Measurements from ENCODE around the gene CACNA1F.
"Not testable (repeated sequence)": the region's sequence is repeated elsewhere in the genome, so short reads cannot be mapped to it uniquely, and the experiment has no call there.

Gene CACNA1F

DNA sequence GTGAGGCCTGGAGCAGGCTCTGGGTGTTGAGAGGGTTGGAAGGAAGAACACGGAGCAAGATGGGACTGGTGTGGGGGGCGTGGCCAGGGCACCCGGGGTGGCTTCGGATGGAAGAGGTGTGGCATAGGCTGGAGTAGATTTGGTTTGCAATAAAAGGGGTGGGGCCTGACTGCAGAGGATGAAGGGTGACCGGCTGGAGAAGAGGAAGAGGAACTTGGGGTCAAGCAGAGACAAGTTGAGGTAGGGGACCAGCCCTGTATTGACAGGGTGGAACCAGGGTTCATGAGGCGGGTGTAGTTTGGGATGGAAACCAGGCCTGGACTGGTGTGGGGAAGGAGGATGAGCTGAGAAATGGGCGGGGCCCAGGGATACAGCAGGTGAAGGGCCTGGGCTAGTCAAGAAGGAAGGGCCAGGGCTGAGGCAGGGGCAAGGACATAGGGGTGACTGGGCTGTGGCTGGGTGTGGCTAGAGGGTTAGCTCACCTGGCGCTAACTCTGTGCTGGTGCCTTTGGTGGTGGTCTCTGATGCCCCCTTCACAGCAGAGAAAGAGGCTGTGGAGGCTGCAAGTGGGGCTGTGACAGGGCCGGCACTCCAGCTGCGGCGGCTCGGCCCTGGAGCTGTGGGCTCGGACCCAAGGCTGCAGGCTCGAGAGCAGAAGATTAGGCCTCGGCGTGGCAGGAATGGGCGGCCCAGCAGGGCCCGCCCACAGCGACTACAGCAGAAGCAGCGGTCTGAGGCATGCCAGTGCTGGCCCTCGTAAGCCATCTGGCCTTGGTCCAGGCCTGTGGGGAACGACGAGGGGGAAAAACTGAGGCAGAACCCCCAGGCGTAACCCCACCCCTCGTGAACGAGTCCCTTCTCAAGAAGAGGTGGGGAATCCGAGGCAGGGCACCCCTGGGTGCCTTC, 56.5 kb downstream of the CACNA1F start:
- H3K4me3 ChIP-seq (ENCODE audit: low read depth, low read length), result no peak overlapping the region
- DNase-seq (ENCODE audit: low read depth), result no peak
- in situ Hi-C loops (cut with HindIII; ENCODE audit: low sequenced_read_pairs), result no loop called here
- TF ChIP-seq, protein P1, sequence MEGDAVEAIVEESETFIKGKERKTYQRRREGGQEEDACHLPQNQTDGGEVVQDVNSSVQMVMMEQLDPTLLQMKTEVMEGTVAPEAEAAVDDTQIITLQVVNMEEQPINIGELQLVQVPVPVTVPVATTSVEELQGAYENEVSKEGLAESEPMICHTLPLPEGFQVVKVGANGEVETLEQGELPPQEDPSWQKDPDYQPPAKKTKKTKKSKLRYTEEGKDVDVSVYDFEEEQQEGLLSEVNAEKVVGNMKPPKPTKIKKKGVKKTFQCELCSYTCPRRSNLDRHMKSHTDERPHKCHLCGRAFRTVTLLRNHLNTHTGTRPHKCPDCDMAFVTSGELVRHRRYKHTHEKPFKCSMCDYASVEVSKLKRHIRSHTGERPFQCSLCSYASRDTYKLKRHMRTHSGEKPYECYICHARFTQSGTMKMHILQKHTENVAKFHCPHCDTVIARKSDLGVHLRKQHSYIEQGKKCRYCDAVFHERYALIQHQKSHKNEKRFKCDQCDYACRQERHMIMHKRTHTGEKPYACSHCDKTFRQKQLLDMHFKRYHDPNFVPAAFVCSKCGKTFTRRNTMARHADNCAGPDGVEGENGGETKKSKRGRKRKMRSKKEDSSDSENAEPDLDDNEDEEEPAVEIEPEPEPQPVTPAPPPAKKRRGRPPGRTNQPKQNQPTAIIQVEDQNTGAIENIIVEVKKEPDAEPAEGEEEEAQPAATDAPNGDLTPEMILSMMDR (IDR thresholded peaks at IDR 0.05; ENCODE audit: low read depth, low read length, missing control alignments), result no peak

DNA sequence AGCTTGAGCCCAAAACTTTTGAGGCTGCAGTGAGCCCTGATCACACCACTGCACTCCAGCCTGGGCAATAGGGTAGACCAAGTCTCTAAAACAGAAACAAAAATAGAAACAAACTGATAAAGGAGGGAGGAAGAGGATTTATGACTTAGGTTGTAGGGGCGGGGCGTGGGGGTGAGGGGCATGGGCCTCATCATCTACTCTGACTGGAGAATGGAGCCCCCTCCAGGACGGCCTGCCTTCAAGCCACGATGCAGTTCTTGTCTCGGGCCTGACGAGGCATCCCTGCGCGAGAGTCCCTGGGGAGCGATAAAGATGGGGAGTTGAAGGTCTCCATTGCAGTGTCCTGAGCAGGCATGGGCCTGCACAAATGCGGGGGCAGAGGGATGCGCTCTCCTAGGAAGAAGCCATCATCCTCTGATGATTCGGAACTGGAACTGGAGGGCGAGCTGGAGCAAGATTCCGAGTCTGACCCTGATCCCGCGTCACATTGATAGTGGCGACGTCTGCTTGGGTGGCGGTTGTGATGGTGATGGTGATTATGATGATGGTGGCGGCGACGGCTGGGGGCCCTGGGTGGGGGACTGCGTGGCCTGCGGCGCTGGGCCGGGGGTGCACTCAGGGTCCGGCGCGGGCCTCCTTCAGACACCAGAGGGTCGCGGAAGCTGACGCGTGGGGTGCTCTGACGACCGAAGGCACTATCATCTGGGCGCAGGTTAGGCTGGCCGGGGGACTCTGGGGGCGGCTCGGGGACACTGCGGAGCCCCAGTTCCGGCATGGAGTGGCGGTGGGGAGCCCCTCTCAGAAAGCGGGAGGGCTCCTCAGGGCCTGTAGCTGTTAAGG, 57.5 kb downstream of the CACNA1F start:
- DNase-seq (ENCODE audit: low read depth), result no peak
- no peak overlapping the region for H3K4me3 ChIP-seq (ENCODE audit: low read depth, low read length)
- TF ChIP-seq, protein P1 (IDR thresholded peaks at IDR 0.05; ENCODE audit: low read depth, low read length, missing control alignments), result no peak
- in situ Hi-C loops (cut with HindIII; ENCODE audit: low sequenced_read_pairs), result no loop called here

DNA sequence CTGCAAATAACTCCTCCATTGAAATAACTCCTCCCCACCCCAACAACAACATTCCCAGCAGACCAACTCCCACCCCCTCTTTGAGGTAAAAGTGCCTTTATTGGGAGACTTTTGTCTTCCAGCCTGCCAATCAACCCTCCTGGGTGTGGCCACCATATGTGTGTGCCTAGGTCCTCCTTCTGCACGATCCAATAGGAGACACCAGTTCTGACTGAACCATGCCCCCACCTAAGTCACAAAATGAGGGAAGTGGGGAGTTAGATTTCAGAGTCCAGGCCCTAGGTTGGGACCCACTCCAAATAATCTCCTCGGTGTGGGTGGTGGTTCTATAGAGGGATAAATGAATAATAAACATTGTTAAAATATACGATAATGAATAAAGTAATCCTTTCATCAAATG, 58.4 kb downstream of the CACNA1F start:
- H3K4me3 ChIP-seq (ENCODE audit: low read depth, low read length), result no peak overlapping the region
- in situ Hi-C loops (cut with HindIII; ENCODE audit: low sequenced_read_pairs), result no loop called here
- TF ChIP-seq, protein P1 (IDR thresholded peaks at IDR 0.05; ENCODE audit: low read depth, low read length, missing control alignments), result no peak
- DNase-seq (ENCODE audit: low read depth), result no peak

DNA sequence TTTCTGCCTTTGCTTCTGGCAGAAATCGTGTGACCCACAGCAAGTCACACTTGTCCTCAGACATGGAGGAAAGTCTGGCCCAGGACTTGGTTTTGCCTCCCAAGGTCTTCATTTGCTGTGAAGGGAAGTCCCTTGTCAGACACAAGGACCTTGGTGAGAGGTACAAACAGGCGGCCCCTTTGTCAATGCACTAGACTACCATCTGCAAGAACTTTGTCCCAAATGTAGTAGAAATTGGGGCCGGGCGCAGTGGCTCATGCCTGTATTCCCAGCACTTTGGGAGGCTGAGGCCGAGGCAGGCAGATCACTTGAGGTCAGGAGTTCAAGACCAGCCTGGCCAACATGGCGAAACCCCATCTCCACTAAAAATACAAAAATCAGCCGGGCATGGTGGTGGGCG, 59.6 kb downstream of the CACNA1F start:
- in situ Hi-C loops (cut with HindIII; ENCODE audit: low sequenced_read_pairs), result not testable (repeated sequence)

DNA sequence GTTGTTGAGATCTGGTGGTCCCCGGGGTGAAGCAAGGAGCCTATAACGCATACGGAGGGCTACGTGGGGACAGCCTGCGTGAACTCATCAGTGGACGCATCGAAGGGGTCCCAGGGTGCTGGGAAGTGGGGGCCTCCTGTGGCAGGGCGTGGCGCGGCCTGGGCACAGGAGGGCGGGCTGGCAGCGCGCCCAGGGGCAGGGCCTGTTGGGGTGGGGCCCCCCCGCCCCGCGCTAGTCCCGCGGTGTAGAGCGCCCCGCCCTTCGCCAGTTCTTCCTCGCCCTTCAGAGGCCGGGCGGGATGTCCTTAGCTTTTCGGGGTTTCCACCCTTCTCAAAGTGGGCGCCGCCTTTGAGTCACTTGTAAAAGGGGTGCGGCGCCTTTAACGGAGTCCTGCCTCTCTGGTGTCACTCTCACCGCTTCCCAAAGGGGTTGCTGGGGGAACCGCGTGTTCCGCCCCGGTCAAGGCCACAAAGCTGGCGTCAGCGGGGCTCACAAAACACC, 60.8 kb downstream of the CACNA1F start:
- TF ChIP-seq, protein P1 (IDR thresholded peaks at IDR 0.05; ENCODE audit: low read depth, low read length, missing control alignments), result no peak
- H3K4me3 ChIP-seq (ENCODE audit: low read depth, low read length), result peak overlapping the region; percentile 59
- in situ Hi-C loops (cut with HindIII; ENCODE audit: low sequenced_read_pairs), result no loop called here
- no peak for DNase-seq (ENCODE audit: low read depth)

More for the DNA sequence above, 59.6 kb downstream of the CACNA1F start:
- H3K4me3 ChIP-seq (ENCODE audit: low read depth, low read length); DNase-seq (ENCODE audit: low read depth): not testable (repeated sequence)

DNA sequence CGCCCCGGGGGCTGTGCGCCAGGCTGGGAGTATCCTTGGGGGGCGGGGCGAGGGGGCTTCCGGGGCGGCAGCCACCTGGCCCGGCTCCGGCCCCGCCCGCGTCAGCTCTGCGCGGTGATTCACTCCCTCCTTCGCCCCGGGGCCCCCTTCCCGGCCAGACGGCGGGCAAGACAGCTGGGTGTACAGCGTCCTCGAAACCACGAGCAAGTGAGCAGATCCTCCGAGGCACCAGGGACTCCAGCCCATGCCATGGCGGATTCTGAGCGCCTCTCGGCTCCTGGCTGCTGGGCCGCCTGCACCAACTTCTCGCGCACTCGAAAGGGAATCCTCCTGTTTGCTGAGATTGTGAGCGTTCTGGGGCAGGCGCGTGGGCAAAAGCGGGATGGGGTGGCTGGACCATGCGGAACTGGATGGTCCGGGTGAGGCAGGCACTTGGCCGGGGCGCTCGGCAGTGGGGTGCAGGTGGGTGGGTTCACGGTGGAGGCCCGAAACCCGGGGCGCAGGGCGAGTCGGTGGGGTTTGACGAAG, 61.3 kb downstream of the CACNA1F start, which contains the start of gene PLP2:
TSS of gene PLP2 (plus strand) at position 147 of the 528 bp plus-strand sequence. CDS start at position 250, 103 bp downstream.
- H3K4me3 ChIP-seq (ENCODE audit: low read depth, low read length), result peak within 1 kb of the TSS; percentile 59
- TF ChIP-seq, protein P1 (IDR thresholded peaks at IDR 0.05; ENCODE audit: low read depth, low read length, missing control alignments), result no peak
- DNase-seq (ENCODE audit: low read depth), result no peak
- in situ Hi-C loops (cut with HindIII; ENCODE audit: low sequenced_read_pairs), result no loop called here

Measured in astrocyte of the cerebellum (primary cell).